22Rv1 (cell line): ENCODE data around the gene LRMDA.

Experiments used
- ZFX ChIP-seq: fragments of 450-650 bp; IDR thresholded peaks from 2 replicates; pipeline ENCODE4 v1.6.1; 2017; ENCODE audit warnings: antibody characterized with exemption, borderline replicate concordance
- TF ChIP-seq, protein P1 (sequence below): fragments of 450-650 bp; IDR thresholded peaks from 2 replicates; pipeline ENCODE4 v1.5.1; 2017; ENCODE audit warnings: mild to moderate bottlenecking

GRCh38 chr10:75753621-75754020, 322.2 kb downstream of the LRMDA start:
- TF ChIP-seq, protein P1, sequence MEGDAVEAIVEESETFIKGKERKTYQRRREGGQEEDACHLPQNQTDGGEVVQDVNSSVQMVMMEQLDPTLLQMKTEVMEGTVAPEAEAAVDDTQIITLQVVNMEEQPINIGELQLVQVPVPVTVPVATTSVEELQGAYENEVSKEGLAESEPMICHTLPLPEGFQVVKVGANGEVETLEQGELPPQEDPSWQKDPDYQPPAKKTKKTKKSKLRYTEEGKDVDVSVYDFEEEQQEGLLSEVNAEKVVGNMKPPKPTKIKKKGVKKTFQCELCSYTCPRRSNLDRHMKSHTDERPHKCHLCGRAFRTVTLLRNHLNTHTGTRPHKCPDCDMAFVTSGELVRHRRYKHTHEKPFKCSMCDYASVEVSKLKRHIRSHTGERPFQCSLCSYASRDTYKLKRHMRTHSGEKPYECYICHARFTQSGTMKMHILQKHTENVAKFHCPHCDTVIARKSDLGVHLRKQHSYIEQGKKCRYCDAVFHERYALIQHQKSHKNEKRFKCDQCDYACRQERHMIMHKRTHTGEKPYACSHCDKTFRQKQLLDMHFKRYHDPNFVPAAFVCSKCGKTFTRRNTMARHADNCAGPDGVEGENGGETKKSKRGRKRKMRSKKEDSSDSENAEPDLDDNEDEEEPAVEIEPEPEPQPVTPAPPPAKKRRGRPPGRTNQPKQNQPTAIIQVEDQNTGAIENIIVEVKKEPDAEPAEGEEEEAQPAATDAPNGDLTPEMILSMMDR, result no peak
- TF ChIP-seq ZFX, result no peak
